ENCODE results near the gene NAT16. TPM values are rescaled to one million over a fixed set of nuclear protein-coding genes. Genes with fewer than 3 reads are reported as not detected.

NAT16 gene
- total RNA-seq, 2 experiments from 2014 or later = not detected

DNA sequence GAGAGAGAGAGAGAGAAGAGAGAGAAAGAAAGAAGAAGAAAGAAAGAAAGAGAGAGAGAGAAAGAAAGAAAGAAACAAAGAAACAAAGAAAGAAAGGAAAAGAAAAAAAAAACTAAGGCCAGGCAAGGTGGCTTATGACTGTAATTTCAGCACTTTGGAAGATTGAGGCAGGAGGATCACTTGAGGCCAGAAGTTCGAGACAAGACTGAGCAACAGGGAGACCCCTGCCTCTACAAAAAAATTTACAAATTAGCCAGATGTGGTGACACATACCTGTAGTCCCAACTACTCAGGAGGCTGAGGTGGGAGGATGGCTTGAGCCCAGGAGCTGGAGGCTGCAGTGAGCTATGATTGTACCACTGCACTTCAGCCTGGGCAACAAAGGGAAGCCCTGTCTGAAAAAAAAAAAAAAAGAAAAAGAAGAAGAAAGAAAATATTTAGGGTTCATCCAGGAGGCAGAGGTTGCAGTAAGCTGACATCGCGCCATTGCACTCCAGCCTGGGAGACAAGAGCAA lies 50.4 kb downstream of the NAT16 start:
- no peaks in the 10 kb centered on the region for H3K36me3 ChIP-seq (ENCODE audit: insufficient read depth, low read length)
- intact Hi-C loops (cut with DNase I, micrococcal nuclease) = no loop called here
- peaks cover 23% of the 10 kb centered on the region for H3K4me1 ChIP-seq (ENCODE audit: insufficient read depth, low read length)
- Mint-ChIP-seq H3K4me1 (ENCODE audit: low read depth) (peaks cover 21% of the 10 kb centered on the region), H3K27ac (no peak overlapping the region), H3K36me3 (ENCODE audit: low read depth) (no peaks in the 10 kb centered on the region), H3K27me3 (peaks cover 67% of the 10 kb centered on the region), H3K9me3 (no peaks in the 10 kb centered on the region), H3K4me3 (no peak overlapping the region)
- ATAC-seq (ENCODE audit: poor library complexity) = no peak
- peaks cover 27 to 32% of the 10 kb centered on the region in 2 experiments for H3K27me3 ChIP-seq (ENCODE audit: control insufficient read depth in 1 of 2, insufficient read depth in 2 of 2, low read length in 2 of 2)
- CTCF ChIA-PET = no interaction called here
- no peaks in the 10 kb centered on the region for H3K9me3 ChIP-seq (ENCODE audit: control insufficient read depth in 1 of 2, insufficient read depth in 1 of 2, low read length in 2 of 2)
- H3K4me3 ChIP-seq (ENCODE audit: low read length) = no peak overlapping the region
- POLR2A ChIA-PET = no interaction called here
- no peak for DNase-seq
- H3K27ac ChIP-seq (ENCODE audit: low read depth in 1 of 2, low read length in 2 of 2) = no peak overlapping the region
- TF ChIP-seq, protein P1, sequence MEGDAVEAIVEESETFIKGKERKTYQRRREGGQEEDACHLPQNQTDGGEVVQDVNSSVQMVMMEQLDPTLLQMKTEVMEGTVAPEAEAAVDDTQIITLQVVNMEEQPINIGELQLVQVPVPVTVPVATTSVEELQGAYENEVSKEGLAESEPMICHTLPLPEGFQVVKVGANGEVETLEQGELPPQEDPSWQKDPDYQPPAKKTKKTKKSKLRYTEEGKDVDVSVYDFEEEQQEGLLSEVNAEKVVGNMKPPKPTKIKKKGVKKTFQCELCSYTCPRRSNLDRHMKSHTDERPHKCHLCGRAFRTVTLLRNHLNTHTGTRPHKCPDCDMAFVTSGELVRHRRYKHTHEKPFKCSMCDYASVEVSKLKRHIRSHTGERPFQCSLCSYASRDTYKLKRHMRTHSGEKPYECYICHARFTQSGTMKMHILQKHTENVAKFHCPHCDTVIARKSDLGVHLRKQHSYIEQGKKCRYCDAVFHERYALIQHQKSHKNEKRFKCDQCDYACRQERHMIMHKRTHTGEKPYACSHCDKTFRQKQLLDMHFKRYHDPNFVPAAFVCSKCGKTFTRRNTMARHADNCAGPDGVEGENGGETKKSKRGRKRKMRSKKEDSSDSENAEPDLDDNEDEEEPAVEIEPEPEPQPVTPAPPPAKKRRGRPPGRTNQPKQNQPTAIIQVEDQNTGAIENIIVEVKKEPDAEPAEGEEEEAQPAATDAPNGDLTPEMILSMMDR (IDR thresholded peaks at IDR 0.05) = no peak

DNA sequence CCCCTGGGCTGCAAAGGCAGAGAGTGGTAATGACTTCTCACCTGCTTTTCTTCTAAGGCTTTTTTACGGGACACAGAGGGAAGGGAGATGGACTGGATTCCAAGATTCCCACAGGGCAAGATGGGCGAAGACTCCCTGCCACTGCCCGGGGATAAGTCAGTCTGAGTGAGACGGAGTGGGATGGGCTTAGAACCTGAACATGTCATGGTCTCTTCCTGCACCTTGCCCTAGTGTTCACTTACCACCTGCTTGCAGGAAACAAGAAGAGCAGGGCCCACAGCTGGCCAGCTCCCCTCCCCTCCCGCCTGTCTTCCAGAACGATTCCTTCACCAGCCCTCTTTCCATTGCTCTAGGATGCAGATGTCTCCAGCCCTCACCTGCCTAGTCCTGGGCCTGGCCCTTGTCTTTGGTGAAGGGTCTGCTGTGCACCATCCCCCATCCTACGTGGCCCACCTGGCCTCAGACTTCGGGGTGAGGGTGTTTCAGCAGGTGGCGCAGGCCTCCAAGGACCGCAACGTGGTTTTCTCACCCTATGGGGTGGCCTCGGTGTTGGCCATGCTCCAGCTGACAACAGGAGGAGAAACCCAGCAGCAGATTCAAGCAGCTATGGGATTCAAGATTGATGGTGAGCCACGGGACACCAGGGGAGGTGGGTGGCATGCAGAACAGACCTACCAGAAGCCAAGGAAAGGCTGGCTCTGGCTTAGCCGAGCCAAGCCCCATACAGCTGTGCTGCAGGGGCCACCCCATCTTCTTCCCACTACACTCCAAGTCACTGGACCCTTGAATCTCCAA lies 51.9 kb downstream of the NAT16 start:
- ChIA-PET CTCF (no interaction called here), POLR2A (no interaction called here)
- Mint-ChIP-seq H3K27me3 (peaks cover 63% of the 10 kb centered on the region), H3K27ac (no peak overlapping the region), H3K9me3 (no peaks in the 10 kb centered on the region), H3K4me1 (ENCODE audit: low read depth) (peaks cover 25% of the 10 kb centered on the region), H3K4me3 (no peak overlapping the region), H3K36me3 (ENCODE audit: low read depth) (no peaks in the 10 kb centered on the region)
- H3K4me3 ChIP-seq (ENCODE audit: low read length) = no peak overlapping the region
- TF ChIP-seq, protein P1 (IDR thresholded peaks at IDR 0.05) = no peak
- intact Hi-C loops (cut with DNase I, micrococcal nuclease) = no loop called here
- H3K4me1 ChIP-seq (ENCODE audit: insufficient read depth, low read length) = peaks cover 29% of the 10 kb centered on the region
- H3K36me3 ChIP-seq (ENCODE audit: insufficient read depth, low read length) = no peaks in the 10 kb centered on the region
- ATAC-seq (ENCODE audit: poor library complexity) = no peak
- no peak overlapping the region for H3K27ac ChIP-seq (ENCODE audit: low read depth in 1 of 2, low read length in 2 of 2)
- DNase-seq = no peak
- H3K9me3 ChIP-seq (ENCODE audit: control insufficient read depth in 1 of 2, insufficient read depth in 1 of 2, low read length in 2 of 2) = no peaks in the 10 kb centered on the region
- peaks cover 29 to 35% of the 10 kb centered on the region in 2 experiments for H3K27me3 ChIP-seq (ENCODE audit: control insufficient read depth in 1 of 2, insufficient read depth in 2 of 2, low read length in 2 of 2)

DNA sequence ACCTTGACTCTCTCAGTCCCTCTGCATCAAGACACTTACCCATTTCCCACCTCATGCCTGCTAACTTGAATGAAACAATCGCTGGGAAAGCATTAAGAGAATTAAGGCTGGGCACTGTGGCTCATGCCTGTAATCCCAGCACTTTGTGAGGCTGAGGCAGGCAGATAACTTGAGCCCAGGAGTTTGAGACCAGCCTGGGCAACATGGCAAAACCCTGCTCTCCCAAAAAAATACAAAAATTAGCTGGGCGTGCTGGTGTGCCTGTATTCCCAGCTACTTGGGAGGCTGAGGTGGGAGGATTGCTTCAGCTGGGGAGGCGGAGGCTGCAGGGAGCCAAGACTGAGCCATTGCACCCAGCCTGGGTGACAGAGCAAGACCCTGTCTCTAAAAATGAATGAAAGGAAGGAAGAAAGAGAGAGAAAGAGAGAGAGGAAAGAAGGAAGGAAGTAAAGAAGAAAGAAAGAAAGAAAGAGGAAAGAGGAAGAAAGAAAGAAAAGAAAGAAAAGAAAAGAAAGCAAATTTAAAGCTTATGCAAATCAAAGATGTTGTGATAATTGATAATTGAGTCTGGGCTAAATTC lies 52.5 kb downstream of the NAT16 start:
- Mint-ChIP-seq H3K27me3 (peaks cover 66% of the 10 kb centered on the region), H3K27ac (no peak overlapping the region), H3K4me1 (ENCODE audit: low read depth) (peaks cover 25% of the 10 kb centered on the region), H3K9me3 (no peaks in the 10 kb centered on the region), H3K4me3 (no peak overlapping the region), H3K36me3 (ENCODE audit: low read depth) (no peaks in the 10 kb centered on the region)
- Histone ChIP-seq H3K27me3 (ENCODE audit: control insufficient read depth in 1 of 2, insufficient read depth in 2 of 2, low read length in 2 of 2) (peaks cover 35 to 41% of the 10 kb centered on the region in 2 experiments), H3K27ac (ENCODE audit: low read depth in 1 of 2, low read length in 2 of 2) (no peak overlapping the region), H3K36me3 (ENCODE audit: insufficient read depth, low read length) (no peaks in the 10 kb centered on the region), H3K4me3 (ENCODE audit: low read length) (no peak overlapping the region), H3K4me1 (ENCODE audit: insufficient read depth, low read length) (peaks cover 29% of the 10 kb centered on the region), H3K9me3 (ENCODE audit: control insufficient read depth in 1 of 2, insufficient read depth in 1 of 2, low read length in 2 of 2) (no peaks in the 10 kb centered on the region)
- ChIA-PET CTCF (interaction anchor here (1.2 to 1.4 kb wide), 2 partner anchors 16 to 117 kb away, joined by 3 read pairs; no protein-coding TSS in a partner anchor), POLR2A (no interaction called here)
- intact Hi-C loops (cut with DNase I, micrococcal nuclease) = no loop called here
- ATAC-seq (ENCODE audit: poor library complexity) (no peak), DNase-seq (no peak)
- TF ChIP-seq, protein P1 (IDR thresholded peaks at IDR 0.05) = no peak

Data from CD4-positive, alpha-beta T cell (primary cell).